ENCODE data around the gene SMIM38. TPM values are rescaled to one million over a fixed set of nuclear protein-coding genes. Genes with fewer than 3 reads are reported as not detected.

The SMIM38 gene
- total and polyA plus RNA-seq, 2 experiments from 2014 or later, result 0.38 TPM; not detected in 1

GRCh38 chr11:69167130-69167915 is 11.6 kb downstream of the SMIM38 start:
- H3K79me2 ChIP-seq (replicated peaks; ENCODE audit: insufficient read depth), result no peaks in the 10 kb centered on the region
- Mint-ChIP-seq H3K27ac (no peak overlapping the region), H3K4me3 (no peak overlapping the region), H3K4me1 (no peaks in the 10 kb centered on the region; the same call in 2 of the 3 replicates), H3K9me3 (peaks cover 14% of the 10 kb centered on the region), H3K36me3 (ENCODE audit: low read depth) (peaks cover 3% of the 10 kb centered on the region; the same call in 2 of the 3 replicates), H3K27me3 (ENCODE audit: insufficient read depth, low read depth, poor library complexity) (peaks cover 11% of the 10 kb centered on the region)
- H3F3A ChIP-seq (replicated peaks; ENCODE audit: low read depth), result no peaks in the 10 kb centered on the region
- no peak overlapping the region for H2AFZ ChIP-seq
- TF ChIP-seq CREB1 (CRISPR knock-in tag; IDR thresholded peaks at IDR 0.05; ENCODE audit: low read depth) (no peak), JUNB (IDR thresholded peaks at IDR 0.05; ENCODE audit: unreplicated experiment) (no peak), REST (IDR thresholded peaks at IDR 0.05; ENCODE audit: unreplicated experiment) (no peak)
- no peaks in the 10 kb centered on the region for H3K27me3 ChIP-seq (ENCODE audit: insufficient read depth)
- no peak overlapping the region for H3K27ac ChIP-seq (ENCODE audit: low read depth)
- H3K4me2 ChIP-seq, result no peak overlapping the region
- H4K20me1 ChIP-seq (replicated peaks; ENCODE audit: insufficient read depth), result no peaks in the 10 kb centered on the region
- H3K4me3 ChIP-seq, result no peak overlapping the region
- DNase-seq (ENCODE audit: low spot score) (no peak), ATAC-seq (peak; percentile 17; the same call in 1 of the 3 replicates)
- H3K4me1 ChIP-seq (ENCODE audit: insufficient read depth), result no peaks in the 10 kb centered on the region; the same call in 1 of the 2 replicates
- no peaks in the 10 kb centered on the region for H3K36me3 ChIP-seq (ENCODE audit: insufficient read depth)
- no peaks in the 10 kb centered on the region for H3K9me2 ChIP-seq (ENCODE audit: insufficient read depth)

DNA sequence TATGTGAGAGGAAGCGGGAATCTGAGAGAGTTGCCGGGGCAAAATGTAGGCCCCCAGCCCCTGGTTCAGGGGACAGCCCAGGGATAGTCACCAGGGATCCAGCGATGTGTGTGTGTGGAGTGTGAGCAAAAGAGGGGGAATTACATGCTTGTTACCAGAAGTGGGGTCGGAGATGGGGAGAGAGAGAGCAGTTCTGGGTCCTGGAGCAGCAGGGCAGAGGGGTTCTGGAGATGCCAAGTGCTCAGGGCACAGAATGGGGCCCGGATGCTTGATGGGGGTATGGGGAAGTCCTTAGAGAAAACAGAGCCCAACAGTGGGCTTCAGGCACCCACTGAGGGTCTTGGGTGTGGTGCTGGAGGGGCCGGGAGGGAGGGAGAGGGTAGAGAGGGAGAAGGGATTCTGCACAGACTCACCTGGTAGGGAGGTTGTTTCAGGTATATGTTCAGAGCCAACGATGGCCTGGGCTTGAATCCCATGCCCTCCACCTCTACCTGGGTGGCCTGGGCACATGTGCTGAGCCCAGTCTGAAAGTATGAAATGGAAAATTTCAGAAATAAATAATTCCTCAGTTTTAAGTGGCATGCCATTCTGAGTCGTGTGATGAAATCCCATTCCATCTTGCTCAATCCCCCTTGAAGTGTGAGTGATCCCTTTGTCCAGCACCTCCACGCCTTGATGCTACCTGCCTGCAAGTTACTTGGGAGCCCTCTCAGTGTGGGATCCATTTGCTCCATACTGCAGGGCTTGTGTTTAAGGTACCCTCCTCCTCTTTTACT is 12.4 kb downstream of the SMIM38 start:
- H3K27me3 Mint-ChIP-seq (ENCODE audit: insufficient read depth, low read depth, poor library complexity), result peaks cover 14% of the 10 kb centered on the region
- Histone ChIP-seq H3K4me1 (ENCODE audit: insufficient read depth) (no peaks in the 10 kb centered on the region; the same call in 1 of the 2 replicates), H3K27ac (ENCODE audit: low read depth) (no peak overlapping the region), H3K79me2 (replicated peaks; ENCODE audit: insufficient read depth) (no peaks in the 10 kb centered on the region), H2AFZ (no peak overlapping the region), H3K4me3 (no peak overlapping the region), H3K9me2 (ENCODE audit: insufficient read depth) (no peaks in the 10 kb centered on the region), H3K4me2 (no peak overlapping the region), H4K20me1 (replicated peaks; ENCODE audit: insufficient read depth) (no peaks in the 10 kb centered on the region), H3K27me3 (ENCODE audit: insufficient read depth) (no peaks in the 10 kb centered on the region), H3F3A (replicated peaks; ENCODE audit: low read depth) (no peaks in the 10 kb centered on the region), H3K36me3 (ENCODE audit: insufficient read depth) (no peaks in the 10 kb centered on the region)
- DNase-seq (ENCODE audit: low spot score) (no peak), ATAC-seq (no peak)
- H3K4me3 Mint-ChIP-seq, result no peak overlapping the region
- no peaks in the 10 kb centered on the region; the same call in 2 of the 3 replicates for H3K4me1 Mint-ChIP-seq
- no peak overlapping the region for H3K27ac Mint-ChIP-seq
- H3K36me3 Mint-ChIP-seq (ENCODE audit: low read depth), result peaks cover 3% of the 10 kb centered on the region; the same call in 2 of the 3 replicates
- H3K9me3 Mint-ChIP-seq, result peaks cover 14% of the 10 kb centered on the region
- TF ChIP-seq STAT1 (IDR thresholded peaks at IDR 0.05; ENCODE audit: unreplicated experiment) (no peak), ZNF462 (CRISPR knock-in tag; IDR thresholded peaks at IDR 0.05) (no peak), CTCF (conservative IDR thresholded peaks at IDR 0.05; ENCODE audit: low read depth in 2 of 2) (no peak), ZNF331 (CRISPR knock-in tag; IDR thresholded peaks at IDR 0.05; ENCODE audit: low read depth) (no peak)

Measured in GM23338 (cell line).